Astrocyte (in vitro differentiated cells and primary cell): ENCODE measurements around the gene ST3GAL4. TPM values are rescaled to one million over a fixed set of nuclear protein-coding genes. Genes with fewer than 3 reads are reported as not detected.
"Not testable (repeated sequence)": the region's sequence is repeated elsewhere in the genome, so short reads cannot be mapped to it uniquely, and the experiment has no call there.

Experiments
- DNase-seq: peaks from one replicate; pipeline ENCODE4 v3.0.0-alpha.2; 2010; ENCODE audit warnings: low read depth
- FAIRE-seq: peaks from 2 replicates; lab custom pipeline; 2011; peaks lifted over from hg19 to GRCh38; lab: Jason Lieb, UNC
- H2AFZ ChIP-seq: 2 replicates; pipeline ENCODE4 v1.6.0; 2012; ENCODE audit warnings: low read depth, low read length, inconsistent platforms
- H3K27ac ChIP-seq: 2 replicates; pipeline ENCODE4 v1.5.1; 2011; ENCODE audit warnings: low read depth, low read length, inconsistent platforms
- H3K27me3 ChIP-seq: 2 replicates; pipeline ENCODE4 v1.6.0; 2011; ENCODE audit warnings: low read length, inconsistent platforms; ENCODE audit not compliant: insufficient read depth
- H3K36me3 ChIP-seq: 2 replicates; pipeline ENCODE4 v1.5.1; 2011; ENCODE audit warnings: low read length, inconsistent platforms; ENCODE audit not compliant: insufficient read depth
- H3K4me1 ChIP-seq: 2 replicates; pipeline ENCODE4 v1.5.1; 2011; ENCODE audit warnings: low read length, inconsistent platforms; ENCODE audit not compliant: insufficient read depth
- H3K4me2 ChIP-seq: 2 replicates; pipeline ENCODE4 v1.6.0; 2012; ENCODE audit warnings: low read length, inconsistent platforms
- H3K4me3 ChIP-seq: 2 replicates; pipeline ENCODE4 v1.5.1; 2011; ENCODE audit warnings: low read depth, mild to moderate bottlenecking, low read length, inconsistent platforms; ENCODE audit not compliant: insufficient read depth
- H3K79me2 ChIP-seq: 2 replicates; pipeline ENCODE4 v1.6.0; 2012; ENCODE audit warnings: mild to moderate bottlenecking, low read length, inconsistent platforms; ENCODE audit not compliant: insufficient read depth
- H3K9ac ChIP-seq: 2 replicates; pipeline ENCODE4 v1.6.0; 2012; ENCODE audit warnings: mild to moderate bottlenecking, low read length, inconsistent platforms
- H3K9me3 ChIP-seq: 2 replicates; pipeline ENCODE4 v1.5.1; 2012; ENCODE audit warnings: low read depth, mild to moderate bottlenecking, low read length, inconsistent platforms; ENCODE audit not compliant: insufficient read depth
- H4K20me1 ChIP-seq: 2 replicates; pipeline ENCODE4 v1.6.0; 2012; ENCODE audit warnings: low read length, inconsistent platforms; ENCODE audit not compliant: insufficient read depth
- H3K27ac Mint-ChIP-seq: one replicate; pipeline ENCODE4 v1.8.0; 2021; ENCODE audit warnings: mild to moderate bottlenecking, mixed read lengths; ENCODE audit not compliant: unreplicated experiment
- H3K27me3 Mint-ChIP-seq: one replicate; pipeline ENCODE4 v1.8.0; 2021; ENCODE audit warnings: low read depth, mixed read lengths; ENCODE audit not compliant: unreplicated experiment
- H3K36me3 Mint-ChIP-seq: one replicate; pipeline ENCODE4 v1.8.0; 2021; ENCODE audit warnings: low read depth, mixed read lengths; ENCODE audit not compliant: unreplicated experiment
- H3K4me1 Mint-ChIP-seq: one replicate; pipeline ENCODE4 v1.8.0; 2021; ENCODE audit warnings: low read depth, mixed read lengths; ENCODE audit not compliant: unreplicated experiment
- H3K4me3 Mint-ChIP-seq: one replicate; pipeline ENCODE4 v1.8.0; 2021; ENCODE audit warnings: mild to moderate bottlenecking, moderate library complexity, mixed read lengths; ENCODE audit not compliant: unreplicated experiment
- H3K9me3 Mint-ChIP-seq: one replicate; pipeline ENCODE4 v1.8.0; 2021; ENCODE audit warnings: mild to moderate bottlenecking, mixed read lengths; ENCODE audit not compliant: unreplicated experiment
- CTCF ChIP-seq: IDR thresholded peaks from 2 replicates; pipeline ENCODE4 v1.5.1; 2011; ENCODE audit warnings: low read depth, mild to moderate bottlenecking, inconsistent platforms, low read length, moderate library complexity; ENCODE audit not compliant: insufficient read depth
- EZH2 ChIP-seq: IDR thresholded peaks from 2 replicates; pipeline ENCODE4 v1.6.1; 2012; ENCODE audit warnings: mild to moderate bottlenecking, low read length, inconsistent platforms; ENCODE audit not compliant: insufficient read depth
- total RNA-seq: library from RNA; stranded (reverse); gene quantifications from 2 replicates; pipeline ENCODE4 v1.2.1, GENCODE V29; 2021

Gene ST3GAL4
- total RNA-seq, 1 donor from 2014 or later: 12.2 TPM

GRCh38 chr11:126361400-126361799, 5.9 kb downstream of the ST3GAL4 start:
- H3K9me3 ChIP-seq: no peaks in the 10 kb centered on the region
- peaks cover 2% of the 10 kb centered on the region for H3K36me3 Mint-ChIP-seq
- H3K4me1 ChIP-seq: peaks cover 17% of the 10 kb centered on the region
- H3K36me3 ChIP-seq: no peaks in the 10 kb centered on the region
- no peaks in the 10 kb centered on the region for H3K9me3 Mint-ChIP-seq
- no peak overlapping the region for H2AFZ ChIP-seq
- DNase-seq: no peak
- H4K20me1 ChIP-seq: peaks cover 53% of the 10 kb centered on the region
- H3K27ac Mint-ChIP-seq: no peak overlapping the region
- FAIRE-seq: no peak
- H3K4me2 ChIP-seq: no peak overlapping the region
- TF ChIP-seq EZH2: no peak
- TF ChIP-seq CTCF: no peak
- H3K4me3 ChIP-seq: no peak overlapping the region
- no peak overlapping the region for H3K27ac ChIP-seq
- H3K79me2 ChIP-seq: peaks cover 17% of the 10 kb centered on the region
- H3K27me3 Mint-ChIP-seq: no peaks in the 10 kb centered on the region
- no peak overlapping the region for H3K4me3 Mint-ChIP-seq
- H3K4me1 Mint-ChIP-seq: peaks cover 10% of the 10 kb centered on the region
- H3K27me3 ChIP-seq: no peaks in the 10 kb centered on the region
- H3K9ac ChIP-seq: no peak overlapping the region

DNA sequence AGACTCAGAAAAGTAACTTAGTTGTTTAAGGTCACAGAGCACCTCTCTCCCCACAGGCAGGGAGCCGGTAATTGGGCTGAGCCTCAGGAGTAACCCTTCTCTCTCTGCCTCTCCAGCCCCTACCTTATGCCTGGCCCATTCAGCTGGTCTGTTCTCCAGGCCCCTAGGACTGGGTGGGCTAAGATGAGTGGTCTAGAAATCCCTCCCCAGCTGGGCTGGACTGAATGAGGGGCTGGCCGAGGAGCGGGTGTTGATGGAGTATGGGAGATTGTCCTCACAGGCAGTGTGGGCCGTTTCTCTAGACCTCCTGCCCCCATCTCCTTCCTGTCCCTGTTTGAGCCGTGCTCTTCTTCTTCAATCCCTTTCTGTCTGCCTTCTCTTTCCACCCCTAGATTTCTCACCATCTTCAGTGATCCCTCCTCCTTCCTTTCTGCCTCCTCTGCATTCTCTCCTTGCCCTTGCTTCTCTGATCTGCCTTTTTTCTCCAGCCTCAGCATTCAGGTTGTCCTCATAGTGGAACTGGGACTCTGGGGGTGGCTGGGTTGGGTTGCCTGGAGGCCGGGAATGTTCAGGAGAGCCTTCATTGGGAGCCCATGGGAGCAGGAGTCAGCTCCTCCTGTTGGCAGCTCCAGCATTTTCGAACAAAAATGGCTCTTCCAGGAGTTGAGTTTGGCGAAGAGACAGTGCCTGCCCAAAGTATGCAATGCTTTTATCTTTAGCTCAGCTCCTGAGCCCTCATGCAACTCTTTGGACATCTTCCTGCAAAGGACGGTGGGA, 7.6 kb downstream of the ST3GAL4 start:
- TF ChIP-seq EZH2 (no peak), CTCF (no peak)
- Mint-ChIP-seq H3K27ac (no peak overlapping the region), H3K4me3 (no peak overlapping the region), H3K27me3 (no peaks in the 10 kb centered on the region), H3K9me3 (no peaks in the 10 kb centered on the region), H3K36me3 (peaks cover 2% of the 10 kb centered on the region), H3K4me1 (peaks cover 7% of the 10 kb centered on the region)
- H3K4me1 ChIP-seq: peaks cover 8% of the 10 kb centered on the region
- peaks cover 10% of the 10 kb centered on the region for H3K79me2 ChIP-seq
- FAIRE-seq: no peak
- no peak overlapping the region for H2AFZ ChIP-seq
- H3K36me3 ChIP-seq: no peaks in the 10 kb centered on the region
- no peak for DNase-seq
- H3K27ac ChIP-seq: no peak overlapping the region
- no peaks in the 10 kb centered on the region for H3K9me3 ChIP-seq
- no peak overlapping the region for H3K9ac ChIP-seq
- H3K27me3 ChIP-seq: no peaks in the 10 kb centered on the region
- no peak overlapping the region for H3K4me3 ChIP-seq
- peaks cover 59% of the 10 kb centered on the region for H4K20me1 ChIP-seq
- H3K4me2 ChIP-seq: no peak overlapping the region

DNA sequence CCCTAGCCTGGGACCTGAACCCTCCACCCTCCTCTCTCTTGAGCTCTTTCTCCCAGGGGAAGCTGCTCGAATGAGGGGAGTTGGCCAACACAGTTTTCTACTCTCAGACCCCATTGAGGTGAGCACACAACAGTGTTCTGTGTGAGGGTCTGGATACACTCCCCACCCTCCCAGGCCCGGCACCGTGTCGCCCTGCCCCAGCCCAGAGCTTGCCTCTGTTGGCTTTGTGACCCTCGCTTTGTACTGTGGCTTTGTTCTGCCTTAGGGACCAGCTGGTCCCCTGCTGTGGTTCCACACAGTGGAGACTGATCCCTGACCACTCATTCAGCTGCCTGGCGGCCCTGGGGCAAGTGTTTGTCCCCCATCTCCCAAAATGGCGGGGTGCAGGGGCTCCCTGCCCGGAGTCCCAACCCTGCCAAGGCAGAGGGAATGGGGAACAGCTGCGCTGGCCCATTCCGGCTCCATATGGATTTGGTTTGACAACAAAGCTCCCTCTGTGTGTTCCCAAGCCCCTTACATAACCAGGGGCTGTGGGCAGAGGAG, 8.3 kb downstream of the ST3GAL4 start:
- Histone ChIP-seq H3K36me3 (no peaks in the 10 kb centered on the region), H3K9ac (no peak overlapping the region), H3K4me2 (no peak overlapping the region), H3K79me2 (peaks cover 3% of the 10 kb centered on the region), H3K9me3 (no peaks in the 10 kb centered on the region), H3K27ac (no peak overlapping the region), H4K20me1 (peaks cover 55% of the 10 kb centered on the region), H3K27me3 (no peaks in the 10 kb centered on the region), H3K4me3 (no peak overlapping the region), H3K4me1 (peaks cover 8% of the 10 kb centered on the region), H2AFZ (no peak overlapping the region)
- no peak overlapping the region for H3K27ac Mint-ChIP-seq
- TF ChIP-seq CTCF (no peak), EZH2 (no peak)
- no peak for DNase-seq
- H3K4me3 Mint-ChIP-seq: no peak overlapping the region
- H3K4me1 Mint-ChIP-seq: peaks cover 7% of the 10 kb centered on the region
- no peaks in the 10 kb centered on the region for H3K9me3 Mint-ChIP-seq
- no peaks in the 10 kb centered on the region for H3K27me3 Mint-ChIP-seq
- peaks cover 2% of the 10 kb centered on the region for H3K36me3 Mint-ChIP-seq
- FAIRE-seq: no peak

DNA sequence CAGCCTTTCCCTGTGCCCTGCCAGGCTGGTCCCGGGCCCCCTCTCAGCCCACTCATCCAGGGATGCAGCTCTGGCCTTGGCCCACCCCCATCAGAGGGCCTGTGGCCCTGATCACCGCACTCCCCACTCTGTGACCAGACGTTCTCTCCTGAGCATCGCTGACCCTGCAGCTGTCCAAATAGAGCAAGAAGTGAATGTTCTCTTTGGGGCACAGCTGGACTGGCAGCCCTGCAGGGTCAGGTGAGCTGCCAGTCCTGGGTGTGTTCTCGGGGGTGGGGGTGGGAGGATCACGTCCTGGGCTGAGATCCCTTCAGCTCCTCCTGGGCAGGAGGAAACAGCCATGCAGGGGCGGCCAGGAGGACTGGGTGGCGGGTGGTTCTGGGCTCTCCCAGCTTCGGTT, 9.2 kb downstream of the ST3GAL4 start:
- not testable (repeated sequence) for H3K27ac ChIP-seq, H3K79me2 ChIP-seq, H3K27me3 Mint-ChIP-seq, H3K4me1 ChIP-seq, H2AFZ ChIP-seq, H3K4me2 ChIP-seq, H3K9me3 ChIP-seq, H3K27me3 ChIP-seq, H3K4me1 Mint-ChIP-seq, H3K9ac ChIP-seq, FAIRE-seq, H3K36me3 Mint-ChIP-seq, H3K4me3 ChIP-seq, H3K4me3 Mint-ChIP-seq, H3K9me3 Mint-ChIP-seq, H3K36me3 ChIP-seq, DNase-seq, H3K27ac Mint-ChIP-seq
- peaks cover 50% of the 10 kb centered on the region for H4K20me1 ChIP-seq
